ENCODE data around the gene CEP19.

Gene CEP19

GRCh38 chr3:196708467-196708866 is 3.6 kb downstream of the CEP19 start:
- no peak for DNase-seq (ENCODE audit: low read depth, low spot score)

- no peak for DNase-seq (ENCODE audit: low read depth, low spot score)
Measured at GRCh38 chr3:196707566-196707965, 4.5 kb downstream of the CEP19 start.

- DNase-seq (ENCODE audit: low read depth, low spot score), result no peak
Measured at GRCh38 chr3:196706731-196707130, 5.3 kb downstream of the CEP19 start.

- no peak for DNase-seq (ENCODE audit: low read depth, low spot score)
Measured at GRCh38 chr3:196706327-196706726, 5.7 kb downstream of the CEP19 start.

- DNase-seq (ENCODE audit: low read depth, low spot score), result no peak
Measured at GRCh38 chr3:196700801-196701200, 11.2 kb downstream of the CEP19 start.

GRCh38 chr3:196699749-196700148 is 12.3 kb downstream of the CEP19 start:
- DNase-seq (ENCODE audit: low read depth, low spot score), result no peak

GRCh38 chr3:196697270-196697669 is 14.8 kb downstream of the CEP19 start:
- DNase-seq (ENCODE audit: low read depth, low spot score), result no peak

GRCh38 chr3:196695849-196696226 is 16.2 kb downstream of the CEP19 start:
- DNase-seq (ENCODE audit: low read depth, low spot score), result no peak

- DNase-seq (ENCODE audit: low read depth, low spot score), result no peak
Measured at GRCh38 chr3:196694941-196695848, 16.9 kb downstream of the CEP19 start.

- no peak for DNase-seq (ENCODE audit: low read depth, low spot score)
Measured at GRCh38 chr3:196694202-196694638, 17.8 kb downstream of the CEP19 start.

GRCh38 chr3:196691386-196691785 is 20.7 kb downstream of the CEP19 start:
- no peak for DNase-seq (ENCODE audit: low read depth, low spot score)

GRCh38 chr3:196689941-196690660 is 21.9 kb downstream of the CEP19 start:
- DNase-seq (ENCODE audit: low read depth, low spot score), result no peak

- no peak for DNase-seq (ENCODE audit: low read depth, low spot score)
Measured at GRCh38 chr3:196688349-196688748, 23.7 kb downstream of the CEP19 start.

- no peak for DNase-seq (ENCODE audit: low read depth, low spot score)
Measured at GRCh38 chr3:196686436-196686835, 25.6 kb downstream of the CEP19 start.

GRCh38 chr3:196684548-196685407 is 27.3 kb downstream of the CEP19 start:
- no peak for DNase-seq (ENCODE audit: low read depth, low spot score)

- DNase-seq (ENCODE audit: low read depth, low spot score), result no peak
Measured at GRCh38 chr3:196677931-196678330, 34.1 kb downstream of the CEP19 start.

GRCh38 chr3:196677353-196677752 is 34.7 kb downstream of the CEP19 start:
- no peak for DNase-seq (ENCODE audit: low read depth, low spot score)

GRCh38 chr3:196673632-196674031 is 38.4 kb downstream of the CEP19 start:
- DNase-seq (ENCODE audit: low read depth, low spot score), result no peak

GRCh38 chr3:196670339-196670738 is 41.7 kb downstream of the CEP19 start:
- no peak for DNase-seq (ENCODE audit: low read depth, low spot score)

- DNase-seq (ENCODE audit: low read depth, low spot score), result no peak
Measured at GRCh38 chr3:196667056-196667825, 44.8 kb downstream of the CEP19 start.
